SK-MEL-5 (cell line): Measurements from ENCODE around the gene CLECL1. TPM values are rescaled to one million over a fixed set of nuclear protein-coding genes. Genes with fewer than 3 reads are reported as not detected.

Experiments used
- DNase-seq: peaks from one replicate; pipeline ENCODE4 v3.0.0-alpha.2; 2016; ENCODE audit warnings: low read depth, low spot score
- in situ Hi-C: cut with HindIII; loops from 2 replicates; pipeline ENCODE4 v1.10.0; 2016; ENCODE audit warnings: low sequenced_read_pairs, high pct_unique_total_duplicates, low pct_unique_long_range_greater_than_20kb
- polyA plus RNA-seq, 2 experiments: library from polyadenylated mRNA; depleted of rRNA; stranded (reverse); fragments of >200 nt; gene quantifications; 2 replicates each; pipeline ENCODE4 v1.2.3, GENCODE V29; 2015
- total RNA-seq: library from RNA; depleted of rRNA; stranded (reverse); fragments of >200 nt; shearing (Covaris generic); gene quantifications from 2 replicates; pipeline ENCODE4 v1.2.3, GENCODE V29; 2014; rRNA removed

CLECL1 gene
- not detected in 2 replicates for total RNA-seq
- polyA plus RNA-seq (2015; cell fraction: cytosol; rRNA removed) = not detected in 2 replicates
- polyA plus RNA-seq (2015; cell fraction: nucleus; rRNA removed) = not detected in 2 replicates

GRCh38 chr12:9732921-9733461, at the start of gene CLECL1:
Gene CLECL1 (minus strand): TSS chr12:9733097.
- in situ Hi-C loops = no loop called here
- no peak for DNase-seq

GRCh38 chr12:9781360-9781759, 48.5 kb upstream of the CLECL1 start:
- no peak for DNase-seq
- in situ Hi-C loops = no loop called here

- in situ Hi-C loops = no loop called here
- no peak for DNase-seq
Measured at GRCh38 chr12:9779209-9779608, 46.3 kb upstream of the CLECL1 start.

- DNase-seq = no peak
- in situ Hi-C loops = no loop called here
Measured at GRCh38 chr12:9776781-9777180, 43.9 kb upstream of the CLECL1 start.

GRCh38 chr12:9773216-9773877, 40.5 kb upstream of the CLECL1 start:
- in situ Hi-C loops = no loop called here
- no peak for DNase-seq

- in situ Hi-C loops = no loop called here
- DNase-seq = no peak
Measured at GRCh38 chr12:9763025-9763424, 30.1 kb upstream of the CLECL1 start.

GRCh38 chr12:9762369-9762768, 29.5 kb upstream of the CLECL1 start:
- in situ Hi-C loops = no loop called here
- no peak for DNase-seq

GRCh38 chr12:9761419-9761781, 28.5 kb upstream of the CLECL1 start:
- no peak for DNase-seq
- in situ Hi-C loops = no loop called here

- DNase-seq = no peak
- in situ Hi-C loops = no loop called here
Measured at GRCh38 chr12:9760699-9761418, 28.0 kb upstream of the CLECL1 start, which contains the start of gene CD69. Gene CD69 (minus strand): TSS chr12:9760901. CDS start chr12:9760820, 81 bp downstream.

- in situ Hi-C loops = no loop called here
- DNase-seq = no peak
Measured at GRCh38 chr12:9760120-9760519, 27.2 kb upstream of the CLECL1 start.

- DNase-seq = no peak
- in situ Hi-C loops = no loop called here
Measured at GRCh38 chr12:9759694-9760093, 26.8 kb upstream of the CLECL1 start.

GRCh38 chr12:9758119-9758518, 25.2 kb upstream of the CLECL1 start:
- in situ Hi-C loops = no loop called here
- no peak for DNase-seq

GRCh38 chr12:9757433-9758025, 24.6 kb upstream of the CLECL1 start:
- no peak for DNase-seq
- in situ Hi-C loops = no loop called here

GRCh38 chr12:9756706-9757105, 23.8 kb upstream of the CLECL1 start:
- in situ Hi-C loops = no loop called here
- no peak for DNase-seq

- in situ Hi-C loops = no loop called here
- DNase-seq = no peak
Measured at GRCh38 chr12:9756170-9756569, 23.3 kb upstream of the CLECL1 start.

GRCh38 chr12:9755567-9755966, 22.7 kb upstream of the CLECL1 start:
- in situ Hi-C loops = no loop called here
- no peak for DNase-seq

GRCh38 chr12:9755035-9755434, 22.1 kb upstream of the CLECL1 start:
- in situ Hi-C loops = no loop called here

GRCh38 chr12:9754099-9754927, 21.4 kb upstream of the CLECL1 start:
- DNase-seq = no peak
- in situ Hi-C loops = no loop called here

More at GRCh38 chr12:9755035-9755434, 22.1 kb upstream of the CLECL1 start:
- DNase-seq = no peak
